Left colon (tissue), 2 donors: ENCODE results near the gene OVOL1. TPM values are rescaled to one million over a fixed set of nuclear protein-coding genes. Genes with fewer than 3 reads are reported as not detected.
"Not testable (repeated sequence)": the region's sequence is repeated elsewhere in the genome, so short reads cannot be mapped to it uniquely, and the experiment has no call there.

Experiments used
- ATAC-seq: fragments of 200-7000 bp; cut with Tn5 transposase; one replicate; pipeline ENCODE4 v1.9.1; 2020; ENCODE audit warnings: mild to moderate bottlenecking, moderate library complexity
- DNase-seq, 2 donors: peaks; one replicate each; pipeline ENCODE4 v3.0.0-alpha.2; 2020
- intact Hi-C, 2 donors: fragments of 100-400 bp; cut with DNase I in 1 of 2; cut with micrococcal nuclease in 1 of 2; formaldehyde crosslinking; loops; one replicate each; pipeline versions ENCODE4 v1.11.2 to v1.14.0; 2022; cut with DNase I, micrococcal nuclease
- total RNA-seq, 2 donors: library from RNA; stranded (reverse); fragmentation: NEBNext Ultra II Directional; extraction: Animal tissue kit (Norgen Biotek cat#: 25700); gene quantifications; one replicate each; pipeline ENCODE4 v1.2.1, GENCODE V29; 2021
- donor health status: DM: no; HTN: no; CAD: no.
- donor health status: DM: yes; HTN: yes; CAD: no.

OVOL1 gene
- total RNA-seq, 2 donors from 2014 or later: 29.5 to 35.9 TPM

GRCh38 chr11:65806979-65807378 lies 20.1 kb downstream of the OVOL1 start:
- no peak for DNase-seq
- intact Hi-C loops: no loop called here
- no peak for ATAC-seq

- DNase-seq (no peak), ATAC-seq (peak; percentile 41)
- intact Hi-C loops: no loop called here
Measured at GRCh38 chr11:65808744-65809341, 22.0 kb downstream of the OVOL1 start.

DNA sequence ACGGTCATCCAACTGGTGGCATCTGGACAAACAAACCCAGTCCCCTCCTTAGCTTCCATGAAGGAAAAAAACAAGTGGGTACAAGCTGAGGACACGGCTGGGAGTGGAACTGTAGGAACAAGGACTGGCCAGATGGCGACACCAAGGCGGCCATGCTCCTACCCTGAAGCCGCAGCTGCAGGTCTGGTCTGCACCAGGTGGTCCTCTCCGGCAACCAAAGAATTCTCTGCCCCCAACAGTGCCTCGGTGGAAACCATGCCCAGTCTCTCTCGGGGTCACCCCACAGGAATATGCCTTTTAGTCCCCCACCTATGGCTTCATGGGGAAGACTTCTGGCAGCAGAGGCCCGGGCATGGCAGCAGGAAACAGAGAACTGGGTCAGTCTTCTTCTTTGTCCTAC lies 22.6 kb downstream of the OVOL1 start:
- ATAC-seq (no peak), DNase-seq (no peak)
- intact Hi-C loops: no loop called here

- ATAC-seq (peak; percentile 80), DNase-seq (no peak)
- intact Hi-C loops: no loop called here
Measured at GRCh38 chr11:65810046-65810868, 23.4 kb downstream of the OVOL1 start.

- ATAC-seq (no peak), DNase-seq (no peak)
- intact Hi-C loops: no loop called here
Measured at GRCh38 chr11:65811764-65812475, 25.1 kb downstream of the OVOL1 start.

DNA sequence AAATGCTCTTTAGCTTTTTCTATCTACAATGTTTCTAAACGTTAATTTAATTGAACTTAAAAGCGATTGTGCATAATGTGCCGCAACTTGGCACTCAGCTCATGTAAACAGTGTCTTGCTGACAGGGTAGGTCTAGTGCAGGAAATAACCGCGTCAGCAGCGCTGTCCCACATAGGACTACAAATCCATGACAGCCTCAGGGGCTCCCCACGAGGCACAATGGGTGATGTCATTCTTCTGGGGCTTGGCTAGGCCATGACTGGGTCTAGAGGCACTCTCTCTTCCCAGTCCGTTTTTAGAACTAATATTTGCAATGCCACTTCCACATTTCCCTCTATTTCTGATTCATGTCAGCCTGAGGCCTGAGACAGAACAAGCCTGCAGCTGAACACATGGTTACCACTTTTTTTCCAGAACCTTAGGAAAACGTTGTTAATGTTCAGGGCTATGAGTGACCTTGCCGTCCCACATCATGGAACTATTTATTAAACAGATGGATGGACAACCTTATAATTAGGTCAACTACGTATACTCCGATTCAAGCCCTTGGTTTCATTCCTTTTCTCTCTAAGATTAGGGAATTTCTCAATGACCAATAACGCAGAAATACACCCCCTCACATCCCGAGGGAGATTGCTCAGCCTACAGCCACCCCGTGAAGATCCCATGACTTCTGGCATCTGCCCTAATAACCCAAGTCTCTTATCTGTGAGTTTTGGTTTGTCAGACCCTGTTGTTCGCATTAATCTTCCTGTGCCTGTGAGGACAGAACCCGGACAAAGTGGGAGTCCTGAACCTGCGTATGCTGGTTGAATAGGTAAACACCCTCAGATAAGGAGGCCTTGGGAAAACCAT lies 27.5 kb downstream of the OVOL1 start:
- DNase-seq (no peak), ATAC-seq (no peak)
- intact Hi-C loops: no loop called here

DNA sequence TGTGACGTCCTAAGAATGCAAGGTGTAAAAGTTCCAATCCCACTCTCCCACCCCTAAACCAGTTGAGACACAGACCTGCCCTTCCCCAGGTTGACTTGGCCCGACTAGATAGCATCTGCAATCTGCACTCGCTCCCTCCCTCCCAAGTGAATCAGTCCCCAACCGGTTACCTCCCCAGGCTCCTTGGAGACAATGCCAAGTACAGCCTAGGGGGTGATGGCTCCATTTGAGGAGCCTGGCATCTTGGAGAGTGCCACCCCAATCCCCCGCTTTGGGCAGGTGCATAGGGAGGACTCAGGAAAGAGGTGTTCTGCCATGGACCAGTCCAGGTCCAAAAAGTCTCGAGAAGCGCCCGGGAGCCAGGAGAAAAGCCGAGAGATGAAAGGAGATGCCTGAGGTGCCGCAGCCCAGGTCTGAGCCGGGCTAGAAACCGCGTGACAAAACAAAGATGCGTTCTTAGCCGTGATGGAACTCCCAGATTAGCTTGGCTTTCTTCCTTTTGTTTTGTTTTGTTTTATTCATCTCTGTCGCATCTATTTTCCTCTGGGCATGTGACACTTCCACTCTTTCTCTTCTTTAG lies 28.2 kb downstream of the OVOL1 start:
- DNase-seq: no peak
- intact Hi-C loops: loop anchor here in 1 of 2 donors (5.0 kb wide), 2 partner anchors 38 to 103 kb away; partner anchors contain the start of gene KAT5
- ATAC-seq: no peak

DNA sequence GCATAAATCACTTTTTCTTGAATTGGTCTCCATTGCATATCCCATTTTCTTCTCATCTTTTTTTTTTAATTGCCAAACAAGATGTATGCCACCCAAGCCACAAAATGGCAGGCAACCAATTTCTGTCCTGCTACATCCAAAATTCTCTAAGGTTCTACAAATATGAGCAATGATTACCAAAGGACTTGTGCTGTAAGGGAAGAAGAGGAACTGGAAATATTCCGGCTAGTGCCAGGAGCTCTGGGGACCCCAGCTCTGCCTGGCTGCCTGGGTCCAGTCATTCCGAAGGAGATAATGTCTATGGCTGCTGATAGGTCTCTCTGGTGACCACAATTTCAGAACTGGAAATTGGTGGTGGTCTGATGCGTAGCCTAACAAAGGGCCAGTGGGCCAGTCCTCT lies 29.8 kb downstream of the OVOL1 start:
- DNase-seq: no peak
- intact Hi-C loops: loop anchor here in 1 of 2 donors (5.0 kb wide), 2 partner anchors 39 to 104 kb away; partner anchors contain the start of gene KAT5
- ATAC-seq: no peak

DNA sequence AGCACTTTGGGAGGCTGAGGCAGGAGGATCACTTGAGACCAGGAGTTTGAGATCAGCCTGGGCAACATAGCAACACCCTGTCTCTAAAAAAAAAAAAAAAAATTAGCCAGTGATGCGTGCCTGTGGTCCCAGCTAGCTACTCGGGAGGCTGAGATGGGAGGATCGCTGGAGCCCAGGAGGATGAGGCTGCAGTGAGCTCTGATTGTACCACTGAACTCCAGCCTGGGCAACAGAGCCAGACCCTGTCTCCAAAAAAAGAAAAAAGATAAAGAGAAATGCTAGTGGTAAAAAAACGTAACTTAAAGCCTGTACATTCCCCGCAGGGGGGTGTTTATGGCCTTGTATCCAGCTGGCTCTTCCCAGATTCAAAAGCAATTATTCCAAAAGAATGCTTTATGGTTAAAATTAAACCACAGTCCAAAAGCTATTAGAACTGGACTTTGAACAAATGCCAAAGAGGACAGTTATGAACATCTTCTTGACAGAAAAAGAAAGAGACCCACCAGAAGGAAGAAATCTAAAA lies 30.5 kb downstream of the OVOL1 start:
- ATAC-seq: no peak
- DNase-seq: no peak
- intact Hi-C loops: loop anchor here in 1 of 2 donors (5.0 kb wide), 2 partner anchors 40 to 105 kb away; partner anchors contain the start of gene KAT5

DNA sequence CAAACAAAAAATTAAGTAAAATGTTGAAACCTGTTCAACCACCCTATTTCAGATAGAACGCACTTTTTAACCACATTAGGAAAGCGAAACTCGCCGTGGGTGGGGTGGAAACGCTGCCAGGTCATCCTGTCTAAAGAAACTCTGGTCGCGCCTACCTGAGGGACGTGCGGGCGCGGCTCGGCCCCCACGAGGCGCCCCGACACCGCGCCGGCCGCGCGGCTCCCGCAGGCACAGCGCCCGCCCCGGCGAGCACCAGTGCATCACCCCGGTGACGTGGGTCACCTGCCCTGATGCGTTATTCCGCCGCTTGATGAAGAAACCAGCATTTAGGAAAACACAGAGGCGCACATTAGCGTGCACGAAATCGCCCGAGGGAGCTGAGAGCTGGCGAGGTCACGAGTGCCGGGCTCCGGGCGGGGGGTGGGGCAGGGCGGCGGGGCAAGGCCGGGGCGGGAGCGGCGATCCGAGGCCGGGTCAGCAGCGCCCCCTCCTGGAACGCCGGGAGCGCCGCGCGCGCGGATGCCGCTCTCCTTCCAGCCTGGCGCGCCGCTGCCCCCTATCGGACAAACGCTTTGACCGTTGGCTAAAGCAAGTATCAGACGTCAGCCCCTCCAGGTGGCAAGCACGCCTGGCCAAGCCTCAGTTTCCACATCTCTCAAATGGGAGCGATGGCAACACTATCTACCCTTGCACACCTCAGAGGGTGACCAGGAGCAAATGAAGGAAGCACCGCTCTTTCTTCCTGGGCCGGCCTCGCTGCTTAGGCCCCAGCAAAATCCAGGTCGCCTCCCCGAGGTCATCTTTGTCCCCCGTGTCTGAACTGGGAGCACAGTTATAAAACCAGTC lies 31.2 kb downstream of the OVOL1 start:
- DNase-seq (peak; percentile 90 to 100), ATAC-seq (peak; percentile 75)
- intact Hi-C loops: loop anchor here in 1 of 2 donors (5.0 kb wide), 2 partner anchors 41 to 106 kb away; partner anchors contain the start of gene KAT5

DNA sequence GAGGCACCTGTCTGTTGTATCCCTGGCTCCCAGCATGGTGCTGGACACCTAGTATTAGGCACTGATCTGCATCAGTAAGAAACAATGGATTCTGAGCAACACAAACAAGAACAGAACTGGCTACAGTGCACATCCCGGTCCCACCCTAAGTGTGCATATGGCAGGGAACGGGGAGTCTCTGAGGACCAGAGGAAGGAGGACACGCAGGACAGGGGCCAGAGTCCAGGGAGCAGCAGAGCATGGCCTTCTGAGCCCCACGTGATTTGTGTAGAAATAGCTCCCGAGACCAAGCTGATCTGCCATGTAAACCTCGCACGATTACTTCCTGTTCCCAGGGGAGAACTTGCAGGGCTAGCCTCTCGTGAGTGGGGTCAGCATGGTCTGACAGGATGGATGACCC lies 34.2 kb downstream of the OVOL1 start:
- intact Hi-C loops: no loop called here
- peak; percentile 64 to 85 for DNase-seq
- peak; percentile 75 for ATAC-seq

GRCh38 chr11:65822776-65823528 lies 36.1 kb downstream of the OVOL1 start:
- ATAC-seq: peak; percentile 56
- intact Hi-C loops: no loop called here
- peak; percentile 57 to 66 for DNase-seq

DNA sequence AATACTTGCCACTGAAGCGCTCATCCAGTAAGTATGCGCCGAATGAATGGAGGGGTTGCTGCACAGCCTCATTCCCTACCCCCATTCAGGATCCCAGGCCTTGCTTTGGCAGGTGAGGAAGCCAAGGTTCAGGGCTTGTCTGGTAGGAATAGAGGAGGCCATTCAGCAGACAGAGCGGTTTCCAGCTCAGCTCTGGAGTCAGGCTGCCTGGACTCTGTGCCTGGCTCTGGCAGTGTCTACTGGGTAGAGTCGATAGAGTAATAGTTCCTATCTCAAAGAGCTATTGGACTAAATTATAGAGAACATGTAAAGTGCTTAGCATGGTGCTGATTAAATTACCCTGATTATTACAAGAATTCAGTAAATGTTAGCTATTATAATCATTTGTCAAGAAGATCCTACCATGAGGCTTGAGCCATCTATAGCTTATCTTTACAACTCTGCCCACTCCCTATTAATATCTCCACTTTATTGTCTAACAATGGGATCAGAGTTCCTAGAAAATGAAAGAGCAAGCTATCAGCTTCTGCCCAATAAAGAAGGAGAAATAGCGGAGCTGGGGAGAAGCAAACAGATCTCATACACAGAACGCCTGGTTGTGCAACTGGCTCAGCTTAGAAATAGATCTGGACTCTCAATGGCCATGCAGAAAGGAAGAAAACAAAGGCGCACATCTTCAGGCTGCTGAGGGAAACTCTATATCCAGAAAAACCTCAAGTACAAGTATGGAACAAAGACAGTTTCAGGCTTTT lies 40.3 kb downstream of the OVOL1 start:
- ATAC-seq: peak; percentile 46
- intact Hi-C loops: no loop called here
- no peak for DNase-seq

DNA sequence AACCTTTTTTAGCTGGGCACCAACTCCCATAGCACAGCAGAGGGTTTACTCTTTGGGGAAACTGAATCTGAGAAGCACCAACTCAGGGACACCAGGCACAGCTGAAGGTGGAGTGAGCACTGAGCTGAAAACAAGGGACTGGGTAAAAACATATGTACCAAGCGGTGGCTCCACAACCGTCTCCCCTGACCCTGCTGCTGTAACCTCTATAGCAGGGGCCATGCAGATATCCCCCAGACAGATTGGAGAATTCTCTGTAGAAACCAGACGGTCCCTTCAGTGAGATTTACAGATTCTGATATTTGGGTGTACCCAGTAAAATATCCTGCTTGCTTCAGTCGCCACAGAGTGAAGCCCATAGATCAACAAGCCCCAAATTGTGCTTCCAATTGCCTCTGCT lies 42.6 kb downstream of the OVOL1 start:
- ATAC-seq: no peak
- intact Hi-C loops: no loop called here
- no peak for DNase-seq

- ATAC-seq, intact Hi-C loops, DNase-seq: not testable (repeated sequence)
Measured at GRCh38 chr11:65832231-65832630, 45.4 kb downstream of the OVOL1 start.
